Limb (tissue), 2 donors: ENCODE results near the gene QRFP.

Experiments
- DNase-seq, 2 donors: peaks; one replicate each; pipeline ENCODE4 v3.0.0-alpha.2; 2016; ENCODE audit errors: extremely low spot score in 2 of 2

QRFP gene, protein sequence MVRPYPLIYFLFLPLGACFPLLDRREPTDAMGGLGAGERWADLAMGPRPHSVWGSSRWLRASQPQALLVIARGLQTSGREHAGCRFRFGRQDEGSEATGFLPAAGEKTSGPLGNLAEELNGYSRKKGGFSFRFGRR

GRCh38 chr9:130896233-130897014, at the start of gene QRFP:
Gene QRFP, minus strand, starts transcription at chr9:130896812. Its CDS starts 2,974 bp downstream, at chr9:130893838.
- DNase-seq = no peak

- no peak for DNase-seq
These were observed 48.6 kb upstream of the QRFP start for GRCh38 chr9:130945173-130945572.

GRCh38 chr9:130944510-130945058, 48.0 kb upstream of the QRFP start:
- no peak for DNase-seq

GRCh38 chr9:130943777-130944176, 47.2 kb upstream of the QRFP start:
- no peak for DNase-seq

DNA sequence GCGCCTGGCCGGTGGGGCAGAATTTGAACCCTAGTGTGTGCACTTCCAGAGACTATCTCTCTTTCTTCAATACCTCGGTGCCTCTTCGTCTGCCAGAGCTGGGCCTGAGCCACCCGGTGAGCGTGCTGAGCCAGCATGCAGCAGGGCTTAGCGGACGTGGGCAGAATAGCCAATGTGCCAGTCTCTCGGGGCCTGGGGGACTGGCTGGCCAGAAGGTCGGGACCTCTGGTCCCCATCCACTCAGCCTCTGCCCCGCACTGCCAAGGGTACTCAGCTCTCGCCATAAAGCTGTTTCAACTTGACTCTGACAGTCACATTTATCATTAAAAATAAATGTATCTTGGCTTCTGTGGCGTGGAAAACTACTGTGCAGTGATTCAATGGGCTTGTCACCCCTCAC, 46.6 kb upstream of the QRFP start:
- no peak for DNase-seq

GRCh38 chr9:130942679-130943078, 46.1 kb upstream of the QRFP start:
- DNase-seq = no peak

DNA sequence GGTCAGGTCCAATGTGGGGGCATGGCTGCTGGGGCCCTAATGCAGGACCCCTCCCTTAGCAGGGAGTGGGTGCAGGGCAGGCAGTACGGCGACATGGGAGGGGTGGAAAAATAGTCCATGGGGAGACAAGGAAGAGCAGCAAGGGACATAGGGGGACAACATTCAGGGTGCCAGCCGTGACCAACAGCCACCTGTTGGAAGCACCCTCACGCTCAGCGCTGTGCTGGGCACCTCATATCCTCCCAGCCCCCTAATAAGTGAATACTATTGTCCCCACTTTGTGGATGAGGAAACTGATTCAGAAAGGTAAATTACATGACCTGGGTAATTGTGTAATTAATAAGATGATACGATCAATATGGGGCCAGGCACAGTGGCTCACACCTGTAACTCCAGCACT, 45.5 kb upstream of the QRFP start:
- no peak for DNase-seq

DNA sequence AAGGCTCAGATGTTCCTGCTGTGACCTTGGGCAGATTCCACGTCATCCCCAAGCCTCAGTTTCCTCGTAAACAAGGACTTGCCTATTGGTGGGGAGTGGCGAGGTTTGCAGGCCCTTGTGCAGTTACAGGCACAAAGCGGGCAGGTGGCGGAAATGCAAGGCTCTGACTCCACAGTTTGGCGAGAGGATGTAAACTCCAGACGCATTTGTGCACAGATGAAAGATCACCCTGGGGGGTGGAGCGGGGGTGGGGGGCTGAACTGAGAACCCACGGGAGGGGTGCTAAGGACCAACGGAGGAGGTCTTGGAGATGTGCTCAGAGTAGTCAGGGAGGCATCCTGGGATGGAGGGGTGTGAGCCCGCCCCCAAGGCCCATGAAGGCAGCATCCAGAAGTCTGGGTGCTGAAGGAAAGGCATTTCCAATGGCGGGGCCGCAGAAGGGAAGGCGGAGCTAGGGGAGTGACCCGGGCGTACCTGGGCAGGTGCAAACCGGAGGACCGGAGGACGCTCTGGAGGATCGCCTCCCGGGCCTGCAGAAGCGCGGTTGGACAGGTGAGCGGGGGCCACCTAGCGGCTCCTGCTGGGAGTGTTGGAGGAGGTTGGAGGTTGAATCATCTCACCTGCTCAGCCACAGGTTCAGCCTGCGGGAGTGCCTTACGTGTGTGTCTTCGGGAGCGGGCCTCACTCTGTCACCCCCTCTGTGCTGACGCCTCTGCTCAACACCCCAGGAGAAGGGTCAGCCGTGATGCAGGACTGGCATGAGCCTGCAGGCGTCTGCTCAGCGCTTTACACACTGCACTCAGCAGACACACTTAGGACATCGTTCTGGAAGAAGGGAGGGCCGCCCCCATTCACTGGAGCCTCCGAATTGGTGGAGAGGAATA, 44.3 kb upstream of the QRFP start:
- peak in 1 of 2 donors; percentile 85 for DNase-seq

GRCh38 chr9:130940027-130940549, 43.5 kb upstream of the QRFP start:
- no peak for DNase-seq

GRCh38 chr9:130939405-130940026, 42.9 kb upstream of the QRFP start:
- no peak for DNase-seq

- DNase-seq = peak in 1 of 2 donors; percentile 59
These were observed 42.2 kb upstream of the QRFP start, which contains the start of gene FIBCD1 for GRCh38 chr9:130938652-130939404. Gene FIBCD1, minus strand, starts transcription at chr9:130939247. Its CDS starts 640 bp downstream, at chr9:130938607.

- DNase-seq = no peak
These were observed 41.6 kb upstream of the QRFP start for GRCh38 chr9:130938184-130938651.

DNA sequence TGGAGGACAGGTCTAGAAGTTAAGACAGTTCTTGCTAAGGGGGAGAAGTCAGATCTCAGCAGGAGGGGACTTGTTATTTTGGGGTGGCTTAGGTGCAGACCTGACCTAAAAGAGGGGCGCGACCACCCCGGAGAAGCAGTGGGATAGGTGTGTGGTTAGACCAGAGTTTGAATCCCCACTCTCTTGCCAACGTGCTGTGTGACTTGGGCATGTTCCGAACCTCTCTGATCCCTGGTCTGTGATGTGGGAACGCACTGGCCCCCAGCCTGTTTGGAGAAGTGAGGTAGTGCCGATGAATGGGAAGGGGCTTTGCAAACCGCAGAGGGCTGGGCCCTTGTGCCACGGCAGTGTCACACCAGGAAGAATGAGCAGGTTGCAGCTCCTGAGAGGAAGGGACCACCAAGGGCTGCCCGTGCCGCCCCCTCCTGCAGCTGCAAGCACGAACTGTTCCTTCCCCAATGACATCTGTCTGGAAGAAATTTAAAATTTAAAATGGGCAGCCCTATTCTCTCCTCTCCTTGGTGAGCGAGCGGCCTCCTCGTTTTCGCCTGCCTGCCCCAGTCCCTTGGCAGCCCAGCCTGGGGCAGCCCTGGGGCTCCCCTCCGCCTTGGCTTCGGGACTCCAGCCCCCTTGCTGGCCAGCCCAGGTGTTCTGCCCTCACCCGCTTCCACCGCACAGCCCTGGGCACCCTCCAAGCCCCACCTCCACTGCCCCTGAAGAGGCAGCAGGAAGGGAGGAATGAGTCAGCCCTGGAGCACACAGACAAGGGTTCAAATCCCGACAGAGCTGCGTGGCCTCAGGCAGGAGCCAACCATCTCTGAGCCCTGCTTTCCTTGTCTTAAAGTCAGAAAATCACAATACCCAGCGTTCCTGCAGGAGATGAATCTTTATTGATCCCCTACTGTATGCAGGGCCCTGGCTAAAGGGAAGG, 40.8 kb upstream of the QRFP start:
- no peak for DNase-seq

- no peak for DNase-seq
These were observed 39.9 kb upstream of the QRFP start for GRCh38 chr9:130936285-130937117.

- no peak for DNase-seq
These were observed 39.1 kb upstream of the QRFP start for GRCh38 chr9:130935648-130936271.

GRCh38 chr9:130934702-130935647, 38.4 kb upstream of the QRFP start:
- peak in 1 of 2 donors; percentile 21 for DNase-seq

DNA sequence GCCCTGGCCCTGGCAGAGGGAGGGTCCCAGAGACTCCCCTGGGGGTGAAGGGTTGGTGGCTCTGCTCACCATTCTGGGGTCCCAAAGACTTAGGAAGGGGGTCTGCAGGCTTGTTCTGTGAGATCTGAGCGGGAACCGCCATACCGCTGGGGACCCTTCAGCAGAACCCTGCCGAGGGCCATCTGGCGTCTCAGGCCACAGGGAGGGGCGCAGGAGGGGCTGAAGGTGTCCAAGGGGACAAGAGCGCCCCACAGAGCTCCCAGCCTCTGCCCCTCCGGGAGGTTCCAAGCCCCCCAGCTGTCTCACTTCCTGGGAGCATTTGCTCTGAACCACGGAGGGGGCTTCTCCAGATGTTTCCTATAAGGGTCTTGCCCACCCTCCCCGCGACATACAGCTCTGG, 37.6 kb upstream of the QRFP start:
- peak in 1 of 2 donors; percentile 20 for DNase-seq
